Brain microvascular endothelial cell (primary cell): Measurements from ENCODE around the gene IQSEC1.
A peak's percentile ranks its signal among the peaks of the same experiment; 100 is the strongest.

ENCODE experiments used
- DNase-seq: peaks from one replicate; pipeline ENCODE4 v3.0.0-alpha.2; 2020
- H3K27ac ChIP-seq: fragments of 250-450 bp; sonication (Bioruptor Pico); 2 replicates; pipeline ENCODE4 v1.5.1; 2020; ENCODE audit warnings: mild to moderate bottlenecking, moderate library complexity
- H3K27me3 ChIP-seq: fragments of 250-450 bp; sonication (Bioruptor Pico); replicated peaks from 2 replicates; pipeline ENCODE4 v1.5.1; 2020; ENCODE audit warnings: mild to moderate bottlenecking
- H3K36me3 ChIP-seq: fragments of 250-450 bp; sonication (Bioruptor Pico); replicated peaks from 2 replicates; pipeline ENCODE4 v1.5.1; 2020; ENCODE audit warnings: mild to moderate bottlenecking
- H3K4me3 ChIP-seq: 2 replicates; pipeline ENCODE4 v1.5.1; 2011; ENCODE audit warnings: low read depth, mild to moderate bottlenecking, control low read depth, low read length, moderate library complexity
- in situ Hi-C: cut with HindIII; loops from 2 replicates; pipeline ENCODE4 v1.10.0; 2017; ENCODE audit warnings: low sequenced_read_pairs, low pct_ligation_motif_present
- TF ChIP-seq, protein P1 (sequence below): IDR thresholded peaks from 2 replicates; pipeline ENCODE4 v1.5.1; 2011; ENCODE audit warnings: low read depth, mild to moderate bottlenecking, moderate library complexity, low read length, control low read depth, inconsistent platforms; ENCODE audit errors: missing control alignments

Gene IQSEC1

GRCh38 chr3:13049400-13049799 is 23.8 kb downstream of the IQSEC1 start:
- Histone ChIP-seq H3K4me3 (no peak overlapping the region), H3K27me3 (peaks cover 2% of the 10 kb centered on the region), H3K36me3 (no peaks in the 10 kb centered on the region), H3K27ac (no peak overlapping the region)
- no peak for DNase-seq
- in situ Hi-C loops = no loop called here
- TF ChIP-seq, protein P1, sequence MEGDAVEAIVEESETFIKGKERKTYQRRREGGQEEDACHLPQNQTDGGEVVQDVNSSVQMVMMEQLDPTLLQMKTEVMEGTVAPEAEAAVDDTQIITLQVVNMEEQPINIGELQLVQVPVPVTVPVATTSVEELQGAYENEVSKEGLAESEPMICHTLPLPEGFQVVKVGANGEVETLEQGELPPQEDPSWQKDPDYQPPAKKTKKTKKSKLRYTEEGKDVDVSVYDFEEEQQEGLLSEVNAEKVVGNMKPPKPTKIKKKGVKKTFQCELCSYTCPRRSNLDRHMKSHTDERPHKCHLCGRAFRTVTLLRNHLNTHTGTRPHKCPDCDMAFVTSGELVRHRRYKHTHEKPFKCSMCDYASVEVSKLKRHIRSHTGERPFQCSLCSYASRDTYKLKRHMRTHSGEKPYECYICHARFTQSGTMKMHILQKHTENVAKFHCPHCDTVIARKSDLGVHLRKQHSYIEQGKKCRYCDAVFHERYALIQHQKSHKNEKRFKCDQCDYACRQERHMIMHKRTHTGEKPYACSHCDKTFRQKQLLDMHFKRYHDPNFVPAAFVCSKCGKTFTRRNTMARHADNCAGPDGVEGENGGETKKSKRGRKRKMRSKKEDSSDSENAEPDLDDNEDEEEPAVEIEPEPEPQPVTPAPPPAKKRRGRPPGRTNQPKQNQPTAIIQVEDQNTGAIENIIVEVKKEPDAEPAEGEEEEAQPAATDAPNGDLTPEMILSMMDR = no peak

DNA sequence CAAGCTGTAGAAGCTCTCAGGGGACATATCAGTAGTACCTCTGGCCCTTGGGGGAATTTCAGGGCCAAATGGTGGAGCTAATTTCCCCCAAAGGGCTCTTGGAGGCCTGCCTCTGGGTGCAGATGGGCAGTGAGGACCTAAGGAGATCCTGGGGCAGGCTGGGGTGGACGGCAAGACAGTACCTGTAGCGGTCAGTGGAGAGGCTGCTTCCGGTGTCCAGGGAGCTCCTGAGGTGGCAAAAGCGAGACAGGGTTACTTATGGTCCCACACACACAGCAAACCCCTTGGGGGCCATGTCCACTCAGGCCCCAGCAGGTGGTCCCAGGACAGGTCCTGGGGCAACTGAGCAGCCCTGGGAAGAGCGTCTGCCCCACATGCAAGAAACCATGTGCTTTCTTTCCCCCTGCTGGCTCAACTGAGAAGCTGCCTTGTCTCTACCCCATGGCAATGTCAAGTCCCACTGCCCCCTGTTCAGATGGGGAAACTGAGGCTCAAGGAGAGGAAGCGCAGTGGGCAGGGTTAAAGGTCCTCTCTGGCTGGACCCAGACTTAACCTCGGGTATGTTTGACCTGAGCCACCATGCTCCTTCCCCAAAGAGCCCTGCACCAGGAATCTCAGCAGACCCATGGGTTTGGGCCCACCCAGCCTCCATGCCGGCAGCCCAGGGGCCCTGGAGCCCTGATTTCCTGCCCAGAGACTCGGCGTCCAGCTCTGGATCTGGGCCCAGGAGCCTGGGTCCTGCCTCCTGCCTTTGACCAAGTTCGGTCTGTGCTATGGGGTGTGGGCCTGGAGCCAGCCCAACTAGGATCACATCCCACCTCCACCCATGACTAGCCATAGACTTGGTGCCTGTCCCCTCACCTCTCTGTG is 25.7 kb downstream of the IQSEC1 start:
- TF ChIP-seq, protein P1 = peak; percentile 44
- in situ Hi-C loops = no loop called here
- Histone ChIP-seq H3K36me3 (no peaks in the 10 kb centered on the region), H3K27me3 (peaks cover 2% of the 10 kb centered on the region), H3K27ac (no peak overlapping the region), H3K4me3 (no peak overlapping the region)
- no peak for DNase-seq

DNA sequence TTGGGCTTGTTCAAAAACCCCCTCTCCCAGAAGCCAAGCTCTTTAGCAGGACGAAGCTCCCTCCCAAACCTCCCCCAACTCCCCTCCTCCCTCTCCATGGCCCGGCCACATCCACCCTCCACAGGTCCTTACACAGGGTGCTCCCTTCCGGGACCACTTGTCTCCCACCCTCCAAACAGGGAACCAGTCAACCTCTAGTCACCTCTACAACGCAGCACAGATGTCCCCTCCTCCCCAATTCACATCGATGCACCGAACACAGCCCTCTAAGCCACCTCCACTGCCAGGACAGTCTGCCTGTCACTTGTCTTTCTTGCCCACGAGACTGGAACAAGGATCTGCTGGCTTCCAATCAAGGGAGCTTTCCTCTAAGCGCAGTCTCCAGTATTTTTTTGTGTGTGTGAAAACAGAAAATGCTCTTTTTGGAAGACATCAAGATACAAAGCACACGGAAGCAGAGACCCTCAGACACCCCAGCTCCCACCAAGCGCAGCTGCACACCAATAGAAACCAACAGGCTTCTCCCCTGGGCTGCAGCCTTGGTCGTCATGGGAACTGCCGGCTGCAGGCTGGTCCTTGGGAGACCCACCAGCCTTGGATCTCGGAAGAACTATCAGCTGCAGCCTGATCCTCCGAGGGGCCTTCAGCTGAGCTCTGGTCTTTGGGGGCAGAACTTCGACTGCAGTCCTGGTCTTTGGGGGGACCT is 26.5 kb downstream of the IQSEC1 start:
- Histone ChIP-seq H3K4me3 (no peak overlapping the region), H3K27ac (no peak overlapping the region), H3K36me3 (no peaks in the 10 kb centered on the region), H3K27me3 (peaks cover 2% of the 10 kb centered on the region)
- in situ Hi-C loops = no loop called here
- TF ChIP-seq, protein P1 = no peak
- DNase-seq = no peak

DNA sequence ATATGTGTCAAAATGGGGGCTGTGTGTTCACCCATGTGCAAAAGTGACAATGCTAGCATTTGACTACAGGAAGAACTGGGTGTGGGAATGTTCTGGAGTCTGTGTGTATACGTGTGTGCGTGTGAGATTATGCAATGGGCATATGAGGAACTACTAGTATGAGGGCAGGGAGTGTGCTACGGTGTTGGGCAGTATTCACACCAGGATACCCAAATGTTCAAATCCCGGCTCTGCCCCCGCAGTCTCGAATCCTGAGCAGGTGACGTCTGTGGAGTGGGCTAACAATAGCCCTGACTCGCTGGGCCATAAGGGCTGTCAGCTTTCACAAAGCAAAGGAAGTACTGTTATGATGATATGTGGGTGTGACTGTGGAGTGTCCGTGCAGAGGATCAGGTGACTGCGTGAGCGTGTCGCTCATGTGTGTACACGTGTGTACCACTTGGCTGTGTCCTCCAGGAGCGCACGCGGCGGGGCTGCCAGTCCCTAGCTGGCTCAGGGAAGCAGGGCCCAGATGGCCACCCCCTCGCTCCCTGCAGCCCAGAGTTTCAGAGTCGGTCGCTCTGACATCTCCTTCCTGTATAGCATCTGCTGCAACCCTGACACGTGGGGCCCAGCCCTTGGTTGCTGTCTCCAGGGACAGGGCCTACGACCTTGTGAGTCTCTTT is 27.2 kb downstream of the IQSEC1 start:
- Histone ChIP-seq H3K36me3 (no peaks in the 10 kb centered on the region), H3K27me3 (peaks cover 2% of the 10 kb centered on the region), H3K4me3 (no peak overlapping the region), H3K27ac (no peak overlapping the region)
- in situ Hi-C loops = no loop called here
- TF ChIP-seq, protein P1 = no peak
- DNase-seq = no peak

- H3K27me3 ChIP-seq = peaks cover 2% of the 10 kb centered on the region
- TF ChIP-seq, protein P1 = no peak
- H3K4me3 ChIP-seq = no peak overlapping the region
- in situ Hi-C loops = no loop called here
- H3K36me3 ChIP-seq = no peaks in the 10 kb centered on the region
- no peak for DNase-seq
- H3K27ac ChIP-seq = no peak overlapping the region
Measured at GRCh38 chr3:13045241-13045903, 27.9 kb downstream of the IQSEC1 start.
